ENCODE results near the gene ORAI3.

- TF ChIP-seq EZH2 (IDR thresholded peaks at IDR 0.05; ENCODE audit: low read length, missing control alignments) (no peak), CTCF (conservative IDR thresholded peaks at IDR 0.05 in 1 of 2, IDR thresholded peaks at IDR 0.05 in 1 of 2; ENCODE audit: low read depth in 1 of 2, low read length in 2 of 2) (no peak)
These were observed 41.8 kb upstream of the ORAI3 start for GRCh38 chr16:30907064-30907463.

All from fibroblast of lung (primary cell).